Spleen (tissue), 7 donors: Measurements from ENCODE around the gene BECN2.

Experiments
- CTCF ChIP-seq, 11 experiments: fragments of 200-600 bp in 7 of 11; fragments of 450-650 bp in 4 of 11; sonication (generic) in 4 of 11; IDR thresholded peaks in 8 of 11; conservative IDR thresholded peaks in 3 of 11; 1 replicate in 7 of 11; 2 replicates in 4 of 11; pipeline versions ENCODE4 v1.4.0 to v1.8.0; 2016 to 2021; ENCODE audit warnings: antibody characterized with exemption in 11 of 11, inconsistent platforms in 4 of 11, mild to moderate bottlenecking in 1 of 11
- POLR2AphosphoS5 ChIP-seq, 3 donors: sonication (generic); formaldehyde crosslinking; IDR thresholded peaks; one replicate each; pipeline ENCODE4 v1.5.1; 2017; ENCODE audit warnings: antibody characterized with exemption in 3 of 3
- donor health status: DM: no; HTN: no; CAD: no; lungs with moderate emphysema.
- donor health status: DM: no; HTN: no; CAD: no.
- donor health status: DM: no; HTN: no; CAD: no.

GRCh38 chr1:241962153-241962552 lies 4.6 kb downstream of the BECN2 start:
- no peak for TF ChIP-seq CTCF (IDR thresholded peaks at IDR 0.05 in 8 of 11, conservative IDR thresholded peaks at IDR 0.05 in 3 of 11)
- no peak for TF ChIP-seq POLR2AphosphoS5 (IDR thresholded peaks at IDR 0.05)
